Naive thymus-derived CD4-positive, alpha-beta T cell (primary cell): ENCODE data around the gene GCLC. TPM values are rescaled to one million over a fixed set of nuclear protein-coding genes. Genes with fewer than 3 reads are reported as not detected.

Experiments used
- ATAC-seq: fragments of 150-1000 bp; cut with Tn5 transposase; 2 replicates; pipeline ENCODE4 v1.10.0; 2021; ENCODE audit warnings: mild to moderate bottlenecking, moderate library complexity
- CTCF ChIA-PET: fragments of 350-600 bp; sonication (Branson Sonifier 250); formaldehyde crosslinking; loops from one replicate; lab custom pipeline; 2021; ENCODE audit warnings: antibody characterized with exemption; lab: Charles Lee
- POLR2A ChIA-PET: fragments of 350-600 bp; sonication (Branson Sonifier 250); formaldehyde crosslinking; loops from one replicate; lab custom pipeline; 2021; ENCODE audit warnings: antibody characterized with exemption, inconsistent platforms; lab: Charles Lee
- DNase-seq, 9 donors: peaks; one replicate each; pipeline versions ENCODE4 v3.0.0 to v3.0.0-alpha.2; 2020 to 2022; ENCODE audit warnings: mixed read lengths in 1 of 9
- H3K27ac ChIP-seq: one replicate; pipeline ENCODE4 v1.7.0; 2013; ENCODE audit warnings: mild to moderate bottlenecking, low read depth, low read length, moderate library complexity
- H3K27me3 ChIP-seq, 2 donors: one replicate each; pipeline ENCODE4 v1.7.0; 2013; ENCODE audit warnings: low read length in 2 of 2, mild to moderate bottlenecking in 2 of 2, moderate library complexity in 2 of 2; ENCODE audit not compliant: control insufficient read depth in 2 of 2, insufficient read depth in 2 of 2
- H3K36me3 ChIP-seq, 3 experiments: 1 replicate in 2 of 3; 2 replicates in 1 of 3; pipeline ENCODE4 v1.7.0; 2013; ENCODE audit warnings: low read length in 3 of 3, mild to moderate bottlenecking in 3 of 3, moderate library complexity in 1 of 3; ENCODE audit not compliant: insufficient read depth in 3 of 3, control insufficient read depth in 2 of 3
- H3K4me1 ChIP-seq, 2 donors: one replicate each; pipeline ENCODE4 v1.7.0; 2013; ENCODE audit warnings: low read length in 2 of 2, mild to moderate bottlenecking in 2 of 2, moderate library complexity in 1 of 2; ENCODE audit not compliant: control insufficient read depth in 2 of 2, insufficient read depth in 2 of 2
- H3K4me3 ChIP-seq: 2 replicates; pipeline ENCODE4 v1.7.0; 2013; ENCODE audit warnings: mild to moderate bottlenecking, low read length
- H3K9me3 ChIP-seq, 3 experiments: 1 replicate in 2 of 3; 2 replicates in 1 of 3; pipeline ENCODE4 v1.7.0; 2013; ENCODE audit warnings: low read length in 3 of 3; ENCODE audit not compliant: control insufficient read depth in 2 of 3
- H3K27ac Mint-ChIP-seq, 9 donors: one replicate each; pipeline ENCODE4 v1.8.0; 2020 to 2022; ENCODE audit warnings: mixed read lengths in 9 of 9, mild to moderate bottlenecking in 8 of 9, moderate library complexity in 5 of 9, inconsistent platforms in 2 of 9
- H3K27me3 Mint-ChIP-seq, 5 donors: one replicate each; pipeline ENCODE4 v1.8.0; 2021 to 2022; ENCODE audit warnings: mixed read lengths in 5 of 5, mild to moderate bottlenecking in 1 of 5
- H3K36me3 Mint-ChIP-seq, 5 donors: one replicate each; pipeline ENCODE4 v1.8.0; 2020 to 2022; ENCODE audit warnings: mixed read lengths in 5 of 5, mild to moderate bottlenecking in 3 of 5, inconsistent platforms in 1 of 5
- H3K4me1 Mint-ChIP-seq, 7 donors: one replicate each; pipeline ENCODE4 v1.8.0; 2020 to 2022; ENCODE audit warnings: mixed read lengths in 7 of 7, mild to moderate bottlenecking in 3 of 7, inconsistent platforms in 1 of 7
- H3K4me3 Mint-ChIP-seq, 10 donors: one replicate each; pipeline ENCODE4 v1.8.0; 2020 to 2022; ENCODE audit warnings: mild to moderate bottlenecking in 10 of 10, mixed read lengths in 10 of 10, moderate library complexity in 6 of 10, inconsistent platforms in 2 of 10
- H3K9me3 Mint-ChIP-seq, 11 donors: one replicate each; pipeline ENCODE4 v1.8.0; 2020 to 2022; ENCODE audit warnings: mixed read lengths in 11 of 11, mild to moderate bottlenecking in 4 of 11, inconsistent platforms in 1 of 11, moderate library complexity in 1 of 11
- intact Hi-C, 2 donors: fragments of 100-400 bp; cut with micrococcal nuclease; formaldehyde crosslinking; loops; one replicate each; pipeline ENCODE4 v1.15.1; 2023
- polyA plus RNA-seq, 2 donors: library from polyadenylated mRNA; unstranded; fragments of 300-500 nt; fragmentation: Illumina TruSeq; gene quantifications; one replicate each; pipeline ENCODE4 v1.2.3, GENCODE V29; 2021
- total RNA-seq, 6 experiments: library from RNA in 5 of 6; stranded (reverse) in 5 of 6; gene quantifications; 1 replicate in 5 of 6; 2 replicates in 1 of 6; pipeline ENCODE4 v1.2.3 and lab custom pipeline; 2021 to 2026

The GCLC gene
- total and polyA plus RNA-seq, 7 experiments from 2014 or later: 8.3 to 37.5 (median 27.5) TPM

DNA sequence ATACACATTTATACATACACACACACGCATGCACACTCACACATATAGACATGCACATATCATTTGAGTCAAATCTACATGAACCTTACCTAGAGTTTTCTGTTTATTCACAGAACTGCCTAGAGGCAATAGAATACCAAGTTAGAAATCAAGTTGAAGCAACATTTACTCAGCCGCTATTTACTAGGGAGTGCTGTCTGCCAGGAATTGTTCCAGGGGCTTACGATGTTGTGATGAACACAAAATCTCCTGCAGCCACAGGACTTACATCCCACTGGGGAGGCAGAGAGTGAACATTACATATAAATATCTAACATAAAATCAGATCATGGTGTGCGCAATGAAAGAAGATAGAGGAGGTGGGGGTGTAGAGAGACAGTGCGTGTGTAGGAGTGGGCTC is 80.4 kb downstream of the GCLC start:
- H3K9me3 ChIP-seq: no peaks in the 10 kb centered on the region
- CTCF ChIA-PET: no interaction called here
- no peaks in the 10 kb centered on the region for H3K4me1 ChIP-seq

DNA sequence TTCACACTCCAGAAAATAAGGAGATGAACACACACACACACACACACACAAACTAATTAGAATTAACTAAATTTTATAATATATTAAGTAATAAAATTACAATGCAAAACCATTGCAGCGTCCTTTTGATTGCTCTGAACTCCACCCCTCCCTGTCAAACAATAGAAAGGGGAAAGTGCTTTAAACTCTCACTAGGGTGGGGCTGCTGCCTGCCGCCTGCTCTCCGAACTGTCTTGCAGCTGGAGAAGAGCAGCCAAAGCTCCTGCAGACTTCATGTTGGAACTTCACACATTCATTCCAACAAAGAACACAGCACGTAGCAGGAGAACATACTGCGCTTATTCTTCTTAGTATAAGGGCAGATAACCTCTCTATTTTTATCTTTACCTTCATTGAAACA is 83.2 kb downstream of the GCLC start:
- peaks cover 0 to 7% (median 0%) of the 10 kb centered on the region in 7 donors for H3K4me1 Mint-ChIP-seq
- POLR2A ChIA-PET: interaction anchor here (0.8 kb wide), 1 partner anchor 256 kb away, joined by 3 read pairs; no protein-coding TSS in a partner anchor
- H3K4me3 ChIP-seq: no peak overlapping the region
- no peak overlapping the region for H3K27ac Mint-ChIP-seq
- no peaks in the 10 kb centered on the region for H3K9me3 ChIP-seq
- no peaks in the 10 kb centered on the region for H3K36me3 ChIP-seq
- H3K9me3 Mint-ChIP-seq: peaks cover 0 to 2% (median 0%) of the 10 kb centered on the region in 11 donors
- no peaks in the 10 kb centered on the region for H3K27me3 ChIP-seq
- H3K4me3 Mint-ChIP-seq: no peak overlapping the region
- no peaks in the 10 kb centered on the region for H3K4me1 ChIP-seq
- H3K27ac ChIP-seq: no peak overlapping the region
- peak; percentile 52 for ATAC-seq
- DNase-seq: no peak
- H3K36me3 Mint-ChIP-seq: peaks cover 0 to 2% (median 0%) of the 10 kb centered on the region in 5 donors
- CTCF ChIA-PET: no interaction called here
- intact Hi-C loops: no loop called here
- H3K27me3 Mint-ChIP-seq: peaks cover 0 to 7% (median 2%) of the 10 kb centered on the region in 5 donors

More for the DNA sequence above, 80.4 kb downstream of the GCLC start:
- DNase-seq: no peak
- Histone ChIP-seq H3K36me3 (no peaks in the 10 kb centered on the region), H3K27me3 (no peaks in the 10 kb centered on the region), H3K27ac (no peak overlapping the region), H3K4me3 (no peak overlapping the region)
- Mint-ChIP-seq H3K4me1 (peaks cover 0 to 6% (median 0%) of the 10 kb centered on the region in 7 donors), H3K27me3 (peaks cover 0 to 18% (median 0%) of the 10 kb centered on the region in 5 donors), H3K27ac (no peak overlapping the region), H3K4me3 (no peak overlapping the region), H3K36me3 (no peaks in the 10 kb centered on the region), H3K9me3 (no peaks in the 10 kb centered on the region)
- POLR2A ChIA-PET: no interaction called here
- intact Hi-C loops: no loop called here
- no peak for ATAC-seq

DNA sequence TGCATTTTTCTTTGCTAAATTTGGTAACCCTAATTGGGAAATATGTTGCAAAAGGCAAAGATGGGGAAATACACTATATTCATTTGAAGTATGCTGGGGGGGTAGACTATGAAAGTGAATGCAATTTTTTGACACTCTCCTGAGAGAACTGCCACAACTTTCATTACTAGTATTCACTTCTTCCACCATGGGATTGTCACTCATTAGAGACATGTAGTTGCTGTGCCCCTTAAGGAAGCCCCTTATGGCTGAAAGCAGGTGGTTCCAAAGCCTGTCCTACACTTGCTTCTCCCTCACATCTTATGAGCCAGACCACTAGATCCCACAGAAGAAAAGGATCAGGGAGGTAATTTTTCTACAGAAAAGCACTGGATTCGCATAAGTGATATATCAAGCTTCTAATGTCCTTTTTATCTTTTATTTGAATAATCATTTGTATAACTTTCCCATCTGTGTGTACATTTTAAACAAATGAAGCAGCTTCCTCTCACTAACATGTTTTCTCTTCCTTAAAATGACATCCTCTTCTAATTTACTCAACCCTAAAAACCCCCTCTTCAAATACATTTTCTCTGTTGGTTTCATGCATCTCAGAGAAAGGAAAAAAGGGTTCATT is 83.8 kb downstream of the GCLC start:
- H3K27ac Mint-ChIP-seq: no peak overlapping the region
- POLR2A ChIA-PET: interaction anchor here (0.8 kb wide), 1 partner anchor 256 kb away, joined by 3 read pairs; no protein-coding TSS in a partner anchor
- H3K36me3 Mint-ChIP-seq: peaks cover 0 to 7% (median 0%) of the 10 kb centered on the region in 5 donors
- Histone ChIP-seq H3K9me3 (no peaks in the 10 kb centered on the region), H3K4me3 (no peak overlapping the region), H3K4me1 (no peaks in the 10 kb centered on the region), H3K27ac (no peak overlapping the region), H3K27me3 (no peaks in the 10 kb centered on the region), H3K36me3 (no peaks in the 10 kb centered on the region)
- peaks cover 0 to 7% (median 7%) of the 10 kb centered on the region in 5 donors for H3K27me3 Mint-ChIP-seq
- no peak overlapping the region for H3K4me3 Mint-ChIP-seq
- ATAC-seq: peak; percentile 53
- DNase-seq: no peak
- H3K9me3 Mint-ChIP-seq: peaks cover 0 to 8% (median 3%) of the 10 kb centered on the region in 11 donors
- CTCF ChIA-PET: no interaction called here
- H3K4me1 Mint-ChIP-seq: peaks cover 0 to 7% (median 0%) of the 10 kb centered on the region in 7 donors
- intact Hi-C loops: no loop called here

DNA sequence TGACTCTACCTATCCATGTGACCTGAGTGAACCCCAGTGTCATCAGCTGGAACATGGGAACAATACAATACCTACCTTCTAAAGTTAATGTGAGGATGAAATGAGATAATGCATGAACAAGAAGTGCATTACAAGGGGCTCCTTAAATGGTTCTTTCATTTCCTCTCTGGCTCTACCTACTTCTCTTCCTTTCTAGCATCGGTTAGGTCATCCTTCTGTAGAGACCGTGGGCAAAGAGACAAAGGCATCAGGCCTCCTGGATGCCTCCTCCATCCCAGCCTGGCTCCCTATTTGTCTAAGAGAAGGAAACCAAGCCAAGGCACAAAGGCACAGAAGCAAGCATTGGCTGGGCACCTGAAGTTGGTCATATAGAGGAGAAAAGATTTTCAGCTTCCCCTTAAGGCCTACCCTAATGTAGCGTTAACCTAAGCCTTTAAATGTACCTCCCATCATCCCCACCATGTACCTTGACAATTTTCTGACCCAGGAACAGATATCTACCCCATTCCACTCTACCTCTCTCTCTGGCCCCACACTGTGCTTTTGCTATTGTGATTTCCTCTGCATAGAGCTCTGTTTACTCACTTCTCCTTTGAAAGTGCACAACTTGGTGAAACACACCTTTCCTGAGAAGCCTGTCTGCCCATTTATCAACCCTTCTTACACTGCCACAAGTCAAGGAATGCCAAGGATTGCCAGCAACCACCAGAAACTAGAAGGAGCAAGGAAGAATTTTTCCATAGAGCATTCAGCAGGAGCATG is 86.6 kb downstream of the GCLC start:
- Mint-ChIP-seq H3K36me3 (peaks cover 0 to 7% (median 0%) of the 10 kb centered on the region in 5 donors), H3K27me3 (peaks cover 0 to 11% (median 6%) of the 10 kb centered on the region in 5 donors), H3K27ac (no peak overlapping the region), H3K4me3 (no peak overlapping the region), H3K9me3 (peaks cover 0 to 19% (median 12%) of the 10 kb centered on the region in 11 donors), H3K4me1 (peaks cover 0 to 4% (median 0%) of the 10 kb centered on the region in 7 donors)
- Histone ChIP-seq H3K27ac (no peak overlapping the region), H3K9me3 (peaks cover 0 to 4% (median 0%) of the 10 kb centered on the region in 3 experiments), H3K4me3 (no peak overlapping the region), H3K27me3 (no peaks in the 10 kb centered on the region), H3K36me3 (no peaks in the 10 kb centered on the region), H3K4me1 (no peaks in the 10 kb centered on the region)
- intact Hi-C loops: no loop called here
- ChIA-PET POLR2A (no interaction called here), CTCF (no interaction called here)
- no peak for DNase-seq
- no peak for ATAC-seq

DNA sequence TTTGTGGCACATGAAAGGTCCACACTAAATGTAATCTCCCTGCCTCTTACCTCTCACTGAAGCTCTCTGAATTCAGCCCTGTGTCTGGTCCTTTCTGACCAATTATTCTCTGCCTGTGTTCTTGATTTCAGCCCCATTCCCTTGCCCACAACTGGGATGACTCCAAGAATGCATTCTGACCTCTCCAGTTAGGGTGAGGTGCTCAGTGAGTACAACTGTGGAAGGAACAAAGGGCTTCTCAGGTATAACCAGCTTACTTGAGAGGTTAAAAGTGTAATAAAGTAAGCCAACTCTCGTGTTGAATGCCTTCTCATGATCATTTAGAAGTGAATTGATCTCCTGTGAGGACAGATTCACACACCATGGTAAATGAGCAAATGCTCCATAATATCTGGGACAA is 88.1 kb downstream of the GCLC start:
- Histone ChIP-seq H3K9me3 (peaks cover 0 to 4% (median 0%) of the 10 kb centered on the region in 3 experiments), H3K36me3 (no peaks in the 10 kb centered on the region), H3K27ac (no peak overlapping the region), H3K27me3 (no peaks in the 10 kb centered on the region), H3K4me1 (no peaks in the 10 kb centered on the region), H3K4me3 (no peak overlapping the region)
- no peak for DNase-seq
- intact Hi-C loops: no loop called here
- no peak overlapping the region for H3K27ac Mint-ChIP-seq
- POLR2A ChIA-PET: interaction anchor here (0.6 kb wide), 1 partner anchor 9 kb away, joined by 3 read pairs; no protein-coding TSS in a partner anchor
- peaks cover 0 to 19% (median 12%) of the 10 kb centered on the region in 11 donors for H3K9me3 Mint-ChIP-seq
- CTCF ChIA-PET: no interaction called here
- no peak for ATAC-seq
- H3K36me3 Mint-ChIP-seq: peaks cover 0 to 7% (median 0%) of the 10 kb centered on the region in 5 donors
- no peak overlapping the region for H3K4me3 Mint-ChIP-seq
- H3K27me3 Mint-ChIP-seq: peaks cover 0 to 11% (median 6%) of the 10 kb centered on the region in 5 donors
- H3K4me1 Mint-ChIP-seq: peaks cover 0 to 1% (median 0%) of the 10 kb centered on the region in 7 donors

DNA sequence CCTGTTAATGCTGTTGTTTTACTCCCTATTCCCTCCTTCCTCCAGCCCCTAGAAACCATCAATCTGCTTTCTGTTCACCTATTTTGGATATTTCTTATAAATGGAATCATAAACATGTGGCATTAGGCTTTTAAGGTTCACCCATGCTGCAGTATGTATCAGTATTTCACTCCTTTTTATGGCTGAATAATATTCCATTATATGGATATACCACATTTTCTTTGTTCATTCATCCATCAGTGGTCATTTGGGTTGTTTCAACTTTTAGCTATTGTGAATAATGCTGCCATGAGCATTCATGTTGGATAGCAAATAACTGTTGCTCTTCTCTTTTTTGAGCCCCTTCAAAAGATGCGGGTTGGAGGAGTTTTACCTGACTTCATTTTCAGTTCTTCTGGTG is 89.2 kb downstream of the GCLC start:
- CTCF ChIA-PET: no interaction called here
- H3K4me1 Mint-ChIP-seq: peaks cover 0 to 1% (median 0%) of the 10 kb centered on the region in 7 donors
- POLR2A ChIA-PET: no interaction called here
- no peak for DNase-seq
- Histone ChIP-seq H3K27me3 (no peaks in the 10 kb centered on the region), H3K4me3 (no peak overlapping the region), H3K27ac (no peak overlapping the region), H3K9me3 (peaks cover 0 to 4% (median 0%) of the 10 kb centered on the region in 3 experiments), H3K4me1 (no peaks in the 10 kb centered on the region), H3K36me3 (no peaks in the 10 kb centered on the region)
- peaks cover 0 to 8% (median 0%) of the 10 kb centered on the region in 5 donors for H3K36me3 Mint-ChIP-seq
- H3K9me3 Mint-ChIP-seq: peaks cover 0 to 22% (median 13%) of the 10 kb centered on the region in 11 donors
- peaks cover 0 to 11% (median 6%) of the 10 kb centered on the region in 5 donors for H3K27me3 Mint-ChIP-seq
- ATAC-seq: no peak
- no peak overlapping the region for H3K27ac Mint-ChIP-seq
- intact Hi-C loops: no loop called here
- H3K4me3 Mint-ChIP-seq: no peak overlapping the region
